ENCODE data around the gene TBC1D25.

- TF ChIP-seq POLR2A (IDR thresholded peaks at IDR 0.05) = no peak
- TF ChIP-seq CTCF (IDR thresholded peaks at IDR 0.05) = no peak
- no peak for TF ChIP-seq EP300 (IDR thresholded peaks at IDR 0.05)
Measured at GRCh38 chrX:48504261-48504660, 35.3 kb upstream of the TBC1D25 start.
